Fibroblast of pulmonary artery (primary cell): ENCODE results near the gene TNRC18.

ENCODE experiments used
- DNase-seq: peaks from one replicate; pipeline ENCODE4 v3.0.0-alpha.2; 2010; ENCODE audit warnings: low read depth
- H3K4me3 ChIP-seq: replicated peaks from 2 replicates; pipeline ENCODE4 v1.5.1; 2011; ENCODE audit warnings: low read depth, mild to moderate bottlenecking, control low read depth, low read length, moderate library complexity
- CTCF ChIP-seq: IDR thresholded peaks from 2 replicates; pipeline ENCODE4 v1.5.1; 2011; ENCODE audit warnings: mild to moderate bottlenecking, control low read depth, low read length, inconsistent platforms; ENCODE audit errors: missing control alignments

Gene TNRC18

GRCh38 chr7:5383314-5384098, 40.1 kb downstream of the TNRC18 start:
- TF ChIP-seq CTCF, result no peak
- no peak overlapping the region for H3K4me3 ChIP-seq
- no peak for DNase-seq

- no peak for TF ChIP-seq CTCF
- no peak overlapping the region for H3K4me3 ChIP-seq
- peak; percentile 30 for DNase-seq
Measured at GRCh38 chr7:5382281-5382892, 41.2 kb downstream of the TNRC18 start.

GRCh38 chr7:5381071-5381772, 42.4 kb downstream of the TNRC18 start:
- H3K4me3 ChIP-seq, result no peak overlapping the region
- DNase-seq, result no peak
- TF ChIP-seq CTCF, result no peak

- TF ChIP-seq CTCF, result no peak
- H3K4me3 ChIP-seq, result no peak overlapping the region
- DNase-seq, result no peak
Measured at GRCh38 chr7:5380350-5381070, 43.1 kb downstream of the TNRC18 start.

GRCh38 chr7:5379546-5379945, 44.1 kb downstream of the TNRC18 start:
- H3K4me3 ChIP-seq, result no peak overlapping the region
- TF ChIP-seq CTCF, result no peak
- no peak for DNase-seq

GRCh38 chr7:5377816-5378215, 45.8 kb downstream of the TNRC18 start:
- TF ChIP-seq CTCF, result no peak
- no peak overlapping the region for H3K4me3 ChIP-seq
- DNase-seq, result no peak
